NCI-H1417 (cell line): ENCODE results near the gene TMX2.
"Not testable (repeated sequence)": the region's sequence is repeated elsewhere in the genome, so short reads cannot be mapped to it uniquely, and the experiment has no call there.

Source experiments
- DNase-seq, 3 experiments: peaks; one replicate each; lab custom pipeline; 2025; lab: John Stamatoyannopoulos, UW

TMX2 gene

GRCh38 chr11:57712256-57713150, at the start of gene TMX2:
Gene TMX2 (plus strand): TSS chr11:57712593. CDS start chr11:57712619, 26 bp downstream.
- DNase-seq = peak; percentile 96 to 100 (median 99)

GRCh38 chr11:57662893-57663292, 49.5 kb upstream of the TMX2 start:
- DNase-seq = no peak

- no peak for DNase-seq
Measured at GRCh38 chr11:57663975-57664374, 48.4 kb upstream of the TMX2 start.

GRCh38 chr11:57667117-57667735, 45.2 kb upstream of the TMX2 start:
- peak; percentile 96 to 100 (median 100) for DNase-seq

- DNase-seq = peak; percentile 98 to 100 (median 100)
Measured at GRCh38 chr11:57667736-57668433, 44.5 kb upstream of the TMX2 start, which contains the start of gene ZDHHC5. Gene ZDHHC5 (plus strand): TSS chr11:57668114. CDS start chr11:57673091, 4,977 bp downstream.

- no peak for DNase-seq
Measured at GRCh38 chr11:57668434-57668782, 44.0 kb upstream of the TMX2 start.

GRCh38 chr11:57674251-57674650, 38.1 kb upstream of the TMX2 start:
- no peak for DNase-seq

- no peak for DNase-seq
Measured at GRCh38 chr11:57675176-57675941, 37.0 kb upstream of the TMX2 start.

GRCh38 chr11:57679396-57679795, 33.0 kb upstream of the TMX2 start:
- DNase-seq = no peak

GRCh38 chr11:57680552-57680874, 31.9 kb upstream of the TMX2 start:
- no peak for DNase-seq

- DNase-seq = no peak
Measured at GRCh38 chr11:57681168-57681567, 31.2 kb upstream of the TMX2 start.

- not testable (repeated sequence) for DNase-seq
Measured at GRCh38 chr11:57690474-57690873, 21.9 kb upstream of the TMX2 start.

- DNase-seq = no peak
Measured at GRCh38 chr11:57698843-57699365, 13.5 kb upstream of the TMX2 start.

GRCh38 chr11:57699813-57700212, 12.6 kb upstream of the TMX2 start:
- DNase-seq = no peak

GRCh38 chr11:57700425-57700824, 12.0 kb upstream of the TMX2 start:
- DNase-seq = no peak

GRCh38 chr11:57703341-57703740, 9.1 kb upstream of the TMX2 start:
- DNase-seq = no peak

- no peak for DNase-seq
Measured at GRCh38 chr11:57704932-57705331, 7.5 kb upstream of the TMX2 start.

GRCh38 chr11:57705432-57705831, 7.0 kb upstream of the TMX2 start:
- not testable (repeated sequence) for DNase-seq

GRCh38 chr11:57709802-57710367, 2.5 kb upstream of the TMX2 start:
- DNase-seq = no peak

GRCh38 chr11:57711414-57712255, 758 bp upstream of the TMX2 start, which contains the start of gene MED19:
Gene MED19 (minus strand): TSS chr11:57712215. CDS start chr11:57712179, 36 bp downstream.
- peak; percentile 87 to 98 (median 97) for DNase-seq
